IPS-20b (cell line): Measurements from ENCODE around the gene UBQLN4.

Experiments used
- H3K27ac ChIP-seq: one replicate; pipeline ENCODE4 v1.5.1; 2013; ENCODE audit warnings: low read length
- H3K27me3 ChIP-seq: 2 replicates; pipeline ENCODE4 v1.6.1; 2013; ENCODE audit warnings: mild to moderate bottlenecking, low read length, inconsistent platforms; ENCODE audit not compliant: insufficient read depth
- H3K36me3 ChIP-seq: 2 replicates; pipeline ENCODE4 v1.6.1; 2013; ENCODE audit warnings: low read depth, mild to moderate bottlenecking, inconsistent platforms, low read length, moderate library complexity; ENCODE audit not compliant: insufficient read depth
- H3K4me1 ChIP-seq: 2 replicates; pipeline ENCODE4 v1.6.1; 2013; ENCODE audit warnings: mild to moderate bottlenecking, control low read depth, inconsistent platforms, low read length, moderate library complexity; ENCODE audit not compliant: insufficient read depth
- H3K4me3 ChIP-seq: 2 replicates; pipeline ENCODE4 v1.5.1; 2013; ENCODE audit warnings: mild to moderate bottlenecking, low read length, inconsistent platforms
- H3K9ac ChIP-seq: 2 replicates; pipeline ENCODE4 v1.6.1; 2013; ENCODE audit warnings: low read depth, mild to moderate bottlenecking, inconsistent platforms, low read length, moderate library complexity
- H3K9me3 ChIP-seq: 2 replicates; pipeline ENCODE4 v1.6.1; 2013; ENCODE audit warnings: mild to moderate bottlenecking, low read depth, low read length, inconsistent platforms; ENCODE audit not compliant: insufficient read depth

The UBQLN4 gene

GRCh38 chr1:156070548-156070947, 16.9 kb upstream of the UBQLN4 start:
- no peak overlapping the region for H3K27ac ChIP-seq
- H3K9ac ChIP-seq = no peak overlapping the region
- H3K9me3 ChIP-seq = no peaks in the 10 kb centered on the region
- peaks cover 26% of the 10 kb centered on the region for H3K36me3 ChIP-seq
- H3K27me3 ChIP-seq = no peaks in the 10 kb centered on the region
- H3K4me1 ChIP-seq = peaks cover 25% of the 10 kb centered on the region
- no peak overlapping the region for H3K4me3 ChIP-seq

GRCh38 chr1:156069490-156070455, 16.2 kb upstream of the UBQLN4 start:
- H3K27me3 ChIP-seq = no peaks in the 10 kb centered on the region
- no peaks in the 10 kb centered on the region for H3K9me3 ChIP-seq
- no peak overlapping the region for H3K4me3 ChIP-seq
- H3K27ac ChIP-seq = no peak overlapping the region
- H3K36me3 ChIP-seq = peaks cover 25% of the 10 kb centered on the region; the same call in 1 of the 2 replicates
- H3K9ac ChIP-seq = no peak overlapping the region
- H3K4me1 ChIP-seq = peaks cover 21% of the 10 kb centered on the region

- Histone ChIP-seq H3K27me3 (no peaks in the 10 kb centered on the region), H3K9me3 (no peaks in the 10 kb centered on the region), H3K9ac (no peak overlapping the region), H3K27ac (no peak overlapping the region), H3K36me3 (peaks cover 15% of the 10 kb centered on the region; the same call in 1 of the 2 replicates), H3K4me3 (no peak overlapping the region), H3K4me1 (peaks cover 4% of the 10 kb centered on the region)
Observed at GRCh38 chr1:156067262-156067661, 13.7 kb upstream of the UBQLN4 start.

- H3K27ac ChIP-seq = no peak overlapping the region
- no peaks in the 10 kb centered on the region for H3K9me3 ChIP-seq
- H3K4me3 ChIP-seq = no peak overlapping the region
- H3K36me3 ChIP-seq = peaks cover 15% of the 10 kb centered on the region; the same call in 1 of the 2 replicates
- peaks cover 7% of the 10 kb centered on the region; the same call in 1 of the 2 replicates for H3K4me1 ChIP-seq
- H3K27me3 ChIP-seq = no peaks in the 10 kb centered on the region
- no peak overlapping the region for H3K9ac ChIP-seq
Observed at GRCh38 chr1:156065871-156066270, 12.3 kb upstream of the UBQLN4 start.

DNA sequence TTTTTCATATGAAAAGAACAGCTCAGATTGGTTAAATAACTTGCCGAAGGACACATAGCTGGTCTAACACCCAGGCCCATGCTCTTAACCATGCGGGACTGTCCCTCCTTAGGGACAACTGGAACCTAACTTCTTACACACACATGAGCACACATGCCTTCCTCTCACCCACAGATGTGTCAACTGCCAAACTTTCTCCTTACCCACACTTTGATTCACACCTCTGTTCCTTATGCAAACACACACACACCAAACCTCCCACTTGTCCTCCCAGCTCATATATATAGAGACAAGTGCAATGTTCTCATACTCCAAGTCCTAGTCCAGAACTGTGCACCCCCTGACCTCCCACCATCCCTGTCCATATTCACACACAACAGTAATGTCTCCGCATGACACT, 11.6 kb upstream of the UBQLN4 start:
- no peak overlapping the region for H3K4me3 ChIP-seq
- no peaks in the 10 kb centered on the region for H3K27me3 ChIP-seq
- no peak overlapping the region for H3K27ac ChIP-seq
- H3K9ac ChIP-seq = no peak overlapping the region
- H3K4me1 ChIP-seq = peaks cover 7% of the 10 kb centered on the region; the same call in 1 of the 2 replicates
- peaks cover 13% of the 10 kb centered on the region; the same call in 1 of the 2 replicates for H3K36me3 ChIP-seq
- H3K9me3 ChIP-seq = no peaks in the 10 kb centered on the region

- peaks cover 7% of the 10 kb centered on the region; the same call in 1 of the 2 replicates for H3K36me3 ChIP-seq
- H3K27me3 ChIP-seq = no peaks in the 10 kb centered on the region
- H3K9ac ChIP-seq = no peak overlapping the region
- H3K27ac ChIP-seq = no peak overlapping the region
- peaks cover 7% of the 10 kb centered on the region; the same call in 1 of the 2 replicates for H3K4me1 ChIP-seq
- H3K9me3 ChIP-seq = no peaks in the 10 kb centered on the region
- no peak overlapping the region for H3K4me3 ChIP-seq
Observed at GRCh38 chr1:156064615-156065014, 11.0 kb upstream of the UBQLN4 start.

GRCh38 chr1:156063997-156064285, 10.3 kb upstream of the UBQLN4 start:
- H3K9me3 ChIP-seq = no peaks in the 10 kb centered on the region
- H3K36me3 ChIP-seq = 0 out of 2 replicates have a peak, but pooled peaks cover 5% of the 10 kb centered on the region
- H3K9ac ChIP-seq = no peak overlapping the region
- H3K27me3 ChIP-seq = no peaks in the 10 kb centered on the region
- H3K27ac ChIP-seq = no peak overlapping the region
- peaks cover 7% of the 10 kb centered on the region; the same call in 1 of the 2 replicates for H3K4me1 ChIP-seq
- no peak overlapping the region for H3K4me3 ChIP-seq

DNA sequence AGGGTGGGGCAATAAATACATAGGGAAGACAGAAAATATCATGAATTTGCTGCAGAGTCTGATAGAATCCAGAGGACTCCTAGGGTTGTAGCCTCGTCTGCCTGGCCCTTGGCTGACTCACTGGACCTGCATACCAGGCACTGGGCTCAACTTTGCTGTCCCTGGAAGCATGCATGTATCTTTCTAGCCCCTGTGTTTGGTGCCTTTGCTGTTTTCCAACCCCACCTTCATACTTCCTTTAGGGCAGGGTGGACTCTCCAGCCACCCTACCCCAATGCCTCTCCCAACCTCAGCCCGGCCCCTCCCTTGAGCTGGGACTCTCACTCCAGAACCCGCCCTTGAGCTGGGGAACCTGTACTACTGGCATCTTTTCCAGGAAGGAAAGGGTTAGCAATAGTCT, 8.6 kb upstream of the UBQLN4 start:
- Histone ChIP-seq H3K27me3 (no peaks in the 10 kb centered on the region), H3K9ac (no peak overlapping the region), H3K36me3 (peaks cover 13% of the 10 kb centered on the region), H3K4me3 (peak overlapping the region; percentile 65; the same call in 1 of the 2 replicates), H3K4me1 (peaks cover 7% of the 10 kb centered on the region; the same call in 1 of the 2 replicates), H3K27ac (no peak overlapping the region), H3K9me3 (no peaks in the 10 kb centered on the region)

DNA sequence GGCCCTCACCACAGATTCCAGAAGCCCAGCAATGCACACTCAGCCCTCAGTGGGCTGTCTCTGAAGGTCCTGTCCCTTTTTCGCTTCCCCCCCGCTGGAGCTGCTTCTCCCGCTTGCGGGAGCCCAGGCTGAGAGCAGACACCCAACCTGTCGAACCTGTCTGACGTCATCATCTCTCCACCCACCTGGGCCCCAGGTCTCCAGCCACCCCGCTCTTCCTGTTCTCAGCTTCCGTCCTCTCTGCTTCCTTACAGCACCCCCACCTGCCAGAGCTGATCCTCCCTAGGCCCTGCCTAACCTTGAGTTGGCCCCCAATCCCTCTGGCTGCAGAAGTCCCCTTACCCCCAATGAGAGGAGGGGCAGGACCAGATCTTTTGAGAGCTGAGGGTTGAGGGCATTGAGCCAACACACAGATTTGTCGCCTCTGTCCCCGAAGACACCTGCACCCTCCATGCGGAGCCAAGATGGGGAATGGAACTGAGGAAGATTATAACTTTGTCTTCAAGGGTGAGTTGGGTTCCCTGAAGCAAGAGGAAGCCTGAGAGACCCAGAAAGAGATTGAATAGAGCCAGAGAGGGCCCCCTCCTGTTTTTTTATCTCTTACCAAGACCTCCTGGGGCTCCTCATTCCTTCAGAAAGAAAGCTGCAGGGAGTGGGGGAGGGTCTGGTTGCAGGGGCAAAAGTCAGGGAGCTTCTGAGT, 7.5 kb upstream of the UBQLN4 start, which contains the start of gene RAB25:
RAB25 (plus strand) TSS at position 224 of the 700 bp plus-strand sequence; CDS start at position 465, 241 bp downstream.
- peaks cover 13% of the 10 kb centered on the region for H3K36me3 ChIP-seq
- no peaks in the 10 kb centered on the region for H3K27me3 ChIP-seq
- peak within 1 kb of the TSS; percentile 78 for H3K9ac ChIP-seq
- H3K4me3 ChIP-seq = peak within 1 kb of the TSS; percentile 65
- peak within 1 kb of the TSS; percentile 43 for H3K27ac ChIP-seq
- no peaks in the 10 kb centered on the region for H3K9me3 ChIP-seq
- H3K4me1 ChIP-seq = peaks cover 7% of the 10 kb centered on the region; the same call in 1 of the 2 replicates

GRCh38 chr1:156056326-156056849, 2.8 kb upstream of the UBQLN4 start:
- Histone ChIP-seq H3K9ac (no peak overlapping the region), H3K27ac (no peak overlapping the region)

GRCh38 chr1:156055281-156056048, 1.9 kb upstream of the UBQLN4 start:
- Histone ChIP-seq H3K27me3 (no peaks in the 10 kb centered on the region), H3K36me3 (peaks cover 14% of the 10 kb centered on the region), H3K9me3 (no peaks in the 10 kb centered on the region), H3K27ac (peak overlapping the region; percentile 84), H3K9ac (peak overlapping the region; percentile 100; the same call in 1 of the 2 replicates), H3K4me3 (peak overlapping the region; percentile 99), H3K4me1 (no peaks in the 10 kb centered on the region)

More at GRCh38 chr1:156056326-156056849, 2.8 kb upstream of the UBQLN4 start:
- Histone ChIP-seq H3K4me3 (no peak overlapping the region), H3K4me1 (no peaks in the 10 kb centered on the region), H3K9me3 (no peaks in the 10 kb centered on the region), H3K27me3 (no peaks in the 10 kb centered on the region), H3K36me3 (peaks cover 10% of the 10 kb centered on the region)
